OCI-M2 (cell line): ENCODE data around the gene PSAP.
"Not testable (repeated sequence)": the region's sequence is repeated elsewhere in the genome, so short reads cannot be mapped to it uniquely, and the experiment has no call there.

Experiments
- DNase-seq: peaks from one replicate; lab custom pipeline; 2025; ENCODE audit not compliant: unreplicated experiment; lab: John Stamatoyannopoulos, UW

PSAP gene

GRCh38 chr10:71874680-71875354 is 23.8 kb upstream of the PSAP start:
- not testable (repeated sequence) for DNase-seq

- DNase-seq, result no peak
Observed at GRCh38 chr10:71873582-71874211, 22.6 kb upstream of the PSAP start.

- DNase-seq, result not testable (repeated sequence)
Observed at GRCh38 chr10:71869601-71870000, 18.6 kb upstream of the PSAP start.

- no peak for DNase-seq
Observed at GRCh38 chr10:71868192-71868697, 17.2 kb upstream of the PSAP start.

GRCh38 chr10:71865561-71866041 is 14.6 kb upstream of the PSAP start:
- DNase-seq, result no peak

- DNase-seq, result no peak
Observed at GRCh38 chr10:71864911-71865361, 13.9 kb upstream of the PSAP start.

- DNase-seq, result no peak
Observed at GRCh38 chr10:71863203-71863602, 12.2 kb upstream of the PSAP start.

GRCh38 chr10:71860243-71861029 is 9.4 kb upstream of the PSAP start:
- peak; percentile 37 for DNase-seq

GRCh38 chr10:71857934-71858890 is 7.2 kb upstream of the PSAP start:
- DNase-seq, result no peak

- no peak for DNase-seq
Observed at GRCh38 chr10:71856619-71857018, 5.6 kb upstream of the PSAP start.

- DNase-seq, result no peak
Observed at GRCh38 chr10:71854031-71854430, 3.0 kb upstream of the PSAP start.

GRCh38 chr10:71852355-71852937 is 1.4 kb upstream of the PSAP start:
- DNase-seq, result no peak

- DNase-seq, result not testable (repeated sequence)
Observed at GRCh38 chr10:71851465-71852095, 529 bp upstream of the PSAP start.

- no peak for DNase-seq
Observed at GRCh38 chr10:71850021-71850742, 869 bp downstream of the PSAP start.

GRCh38 chr10:71849461-71849908 is 1.6 kb downstream of the PSAP start:
- DNase-seq, result no peak

GRCh38 chr10:71848325-71849275 is 2.5 kb downstream of the PSAP start:
- DNase-seq, result no peak

GRCh38 chr10:71847418-71847817 is 3.6 kb downstream of the PSAP start:
- DNase-seq, result no peak

- DNase-seq, result no peak
Observed at GRCh38 chr10:71846816-71847215, 4.2 kb downstream of the PSAP start.
